Measurements from ENCODE around the gene MPHOSPH8.
"Not testable (repeated sequence)": the region's sequence is repeated elsewhere in the genome, so short reads cannot be mapped to it uniquely, and the experiment has no call there.

The MPHOSPH8 gene

GRCh38 chr13:19634256-19634740 is 839 bp downstream of the MPHOSPH8 start:
- DNase-seq: no peak

- not testable (repeated sequence) for DNase-seq
Measured at GRCh38 chr13:19635926-19636325, 2.5 kb downstream of the MPHOSPH8 start.

GRCh38 chr13:19643652-19644051 is 10.2 kb downstream of the MPHOSPH8 start:
- DNase-seq: no peak

- no peak for DNase-seq
Measured at GRCh38 chr13:19645000-19645399, 11.5 kb downstream of the MPHOSPH8 start.

GRCh38 chr13:19646063-19646462 is 12.6 kb downstream of the MPHOSPH8 start:
- DNase-seq: no peak

GRCh38 chr13:19650742-19651141 is 17.3 kb downstream of the MPHOSPH8 start:
- no peak for DNase-seq

GRCh38 chr13:19657872-19658591 is 24.6 kb downstream of the MPHOSPH8 start:
- no peak for DNase-seq

GRCh38 chr13:19658831-19659230 is 25.4 kb downstream of the MPHOSPH8 start:
- DNase-seq: no peak

- no peak for DNase-seq
Measured at GRCh38 chr13:19661126-19661525, 27.7 kb downstream of the MPHOSPH8 start.

GRCh38 chr13:19661561-19661960 is 28.1 kb downstream of the MPHOSPH8 start:
- no peak for DNase-seq

GRCh38 chr13:19663416-19663979 is 30.0 kb downstream of the MPHOSPH8 start:
- DNase-seq: no peak

GRCh38 chr13:19664481-19665230 is 31.2 kb downstream of the MPHOSPH8 start:
- DNase-seq: no peak

GRCh38 chr13:19665427-19665859 is 32.0 kb downstream of the MPHOSPH8 start:
- no peak for DNase-seq

GRCh38 chr13:19668778-19669177 is 35.3 kb downstream of the MPHOSPH8 start:
- no peak for DNase-seq

GRCh38 chr13:19670147-19670546 is 36.7 kb downstream of the MPHOSPH8 start:
- DNase-seq: no peak

GRCh38 chr13:19672990-19673389 is 39.5 kb downstream of the MPHOSPH8 start:
- no peak for DNase-seq

GRCh38 chr13:19673473-19674430 is 40.3 kb downstream of the MPHOSPH8 start:
- no peak for DNase-seq

- DNase-seq: no peak
Measured at GRCh38 chr13:19674898-19675297, 41.4 kb downstream of the MPHOSPH8 start.

GRCh38 chr13:19676168-19676567 is 42.7 kb downstream of the MPHOSPH8 start:
- no peak for DNase-seq

GRCh38 chr13:19680751-19681150 is 47.3 kb downstream of the MPHOSPH8 start:
- DNase-seq: no peak

GRCh38 chr13:19681517-19681916 is 48.1 kb downstream of the MPHOSPH8 start:
- DNase-seq: no peak

GRCh38 chr13:19685034-19685433 is 51.6 kb downstream of the MPHOSPH8 start:
- no peak for DNase-seq

- no peak for DNase-seq
Measured at GRCh38 chr13:19685437-19685836, 52.0 kb downstream of the MPHOSPH8 start.

Measured in SHP77 (cell line).